Body of pancreas (tissue), 4 donors: ENCODE measurements around the gene PTPRM.

Experiments
- POLR2A ChIP-seq, 3 donors: fragments of 450-650 bp; IDR thresholded peaks; one replicate each; pipeline ENCODE4 v1.6.1; 2016; ENCODE audit warnings: antibody characterized with exemption in 3 of 3, mild to moderate bottlenecking in 2 of 3
- TF ChIP-seq, protein P1 (sequence below), 7 experiments: fragments of 450-650 bp in 4 of 7; fragments of 200-600 bp in 3 of 7; sonication (generic) in 3 of 7; IDR thresholded peaks; one replicate each; pipeline ENCODE4 v1.5.1; 2016 to 2019; ENCODE audit warnings: antibody characterized with exemption in 7 of 7

DNA sequence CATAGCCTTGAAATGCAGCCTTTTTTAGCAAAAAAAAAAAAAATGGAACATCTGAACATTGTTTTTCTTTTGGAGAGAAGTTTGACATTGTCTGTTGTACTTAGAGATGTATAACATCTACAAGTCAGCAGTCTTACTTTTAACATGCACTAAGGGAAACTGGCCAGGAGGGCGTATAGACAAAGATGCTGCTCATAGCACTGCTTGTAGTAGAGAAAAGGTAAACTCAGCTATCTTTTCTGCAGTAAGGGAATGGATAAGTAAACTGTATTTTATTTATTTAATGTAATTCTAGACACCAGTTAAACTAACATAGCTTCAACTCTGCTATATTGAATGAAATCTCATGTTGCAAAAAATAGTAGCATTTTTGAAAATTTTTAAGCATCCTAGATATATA is 489.6 kb downstream of the PTPRM start:
- TF ChIP-seq, protein P1, sequence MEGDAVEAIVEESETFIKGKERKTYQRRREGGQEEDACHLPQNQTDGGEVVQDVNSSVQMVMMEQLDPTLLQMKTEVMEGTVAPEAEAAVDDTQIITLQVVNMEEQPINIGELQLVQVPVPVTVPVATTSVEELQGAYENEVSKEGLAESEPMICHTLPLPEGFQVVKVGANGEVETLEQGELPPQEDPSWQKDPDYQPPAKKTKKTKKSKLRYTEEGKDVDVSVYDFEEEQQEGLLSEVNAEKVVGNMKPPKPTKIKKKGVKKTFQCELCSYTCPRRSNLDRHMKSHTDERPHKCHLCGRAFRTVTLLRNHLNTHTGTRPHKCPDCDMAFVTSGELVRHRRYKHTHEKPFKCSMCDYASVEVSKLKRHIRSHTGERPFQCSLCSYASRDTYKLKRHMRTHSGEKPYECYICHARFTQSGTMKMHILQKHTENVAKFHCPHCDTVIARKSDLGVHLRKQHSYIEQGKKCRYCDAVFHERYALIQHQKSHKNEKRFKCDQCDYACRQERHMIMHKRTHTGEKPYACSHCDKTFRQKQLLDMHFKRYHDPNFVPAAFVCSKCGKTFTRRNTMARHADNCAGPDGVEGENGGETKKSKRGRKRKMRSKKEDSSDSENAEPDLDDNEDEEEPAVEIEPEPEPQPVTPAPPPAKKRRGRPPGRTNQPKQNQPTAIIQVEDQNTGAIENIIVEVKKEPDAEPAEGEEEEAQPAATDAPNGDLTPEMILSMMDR (IDR thresholded peaks at IDR 0.05): no peak
- TF ChIP-seq POLR2A (IDR thresholded peaks at IDR 0.05): no peak
